Panc1 (cell line): ENCODE results near the gene PGGHG. TPM values are rescaled to one million over a fixed set of nuclear protein-coding genes. Genes with fewer than 3 reads are reported as not detected.
A peak's percentile ranks its signal among the peaks of the same experiment; 100 is the strongest.
"Not testable (repeated sequence)": the region's sequence is repeated elsewhere in the genome, so short reads cannot be mapped to it uniquely, and the experiment has no call there.

Experiments used
- ATAC-seq: fragments of 200-7000 bp; cut with Tn5 transposase; 2 replicates; pipeline ENCODE4 v1.9.1; 2020; ENCODE audit warnings: mild to moderate bottlenecking, moderate library complexity
- BruUV-seq: library from RNA; stranded (reverse); fragments of 400-500 nt; replicated peaks from 2 replicates; lab custom pipeline; 2021; lab: Mats Ljungman, UMichigan
- CTCF ChIA-PET: fragments of 300-600 bp; sonication (Branson Sonifier 250); formaldehyde crosslinking; loops from one replicate; lab custom pipeline; 2022; ENCODE audit warnings: antibody characterized with exemption; lab: Charles Lee
- POLR2A ChIA-PET: fragments of 300-600 bp; sonication (Branson Sonifier 250); formaldehyde crosslinking; loops from one replicate; lab custom pipeline; 2022; ENCODE audit warnings: antibody characterized with exemption; lab: Charles Lee
- DNase-seq: peaks from one replicate; pipeline ENCODE4 v3.0.0-alpha.2; 2010; ENCODE audit warnings: low read depth, low spot score
- H3K27ac ChIP-seq: 2 replicates; pipeline ENCODE4 v1.5.1; 2011; ENCODE audit warnings: mild to moderate bottlenecking, low read length, inconsistent platforms
- H3K27me3 ChIP-seq: fragments of 200-500 bp; sonication (Bioruptor generic); 2 replicates; pipeline ENCODE4 v1.6.0; 2014; ENCODE audit warnings: low read length, inconsistent platforms; ENCODE audit not compliant: control insufficient read depth, insufficient read depth
- H3K36me3 ChIP-seq: fragments of 200-500 bp; sonication (Bioruptor generic); 2 replicates; pipeline ENCODE4 v1.5.1; 2014; ENCODE audit warnings: inconsistent platforms, mild to moderate bottlenecking, low read length, moderate library complexity; ENCODE audit not compliant: control insufficient read depth, insufficient read depth
- H3K4me1 ChIP-seq: 2 replicates; pipeline ENCODE4 v1.5.1; 2011; ENCODE audit warnings: inconsistent platforms, mild to moderate bottlenecking, low read length, moderate library complexity; ENCODE audit not compliant: control insufficient read depth, insufficient read depth
- H3K4me3 ChIP-seq, 2 experiments: 2 replicates each; pipeline ENCODE4 v1.5.1; 2011 to 2012; ENCODE audit warnings: low read depth in 2 of 2, low read length in 2 of 2, mild to moderate bottlenecking in 2 of 2, inconsistent platforms in 1 of 2, moderate library complexity in 1 of 2
- H3K9me3 ChIP-seq: fragments of 200-500 bp; sonication (Bioruptor generic); 2 replicates; pipeline ENCODE4 v1.5.1; 2014; ENCODE audit warnings: low read depth, mild to moderate bottlenecking, inconsistent platforms, low read length, moderate library complexity; ENCODE audit not compliant: control insufficient read depth, insufficient read depth
- POLR2AphosphoS5 ChIP-seq: IDR thresholded peaks from 2 replicates; pipeline ENCODE4 v1.6.1; 2012; ENCODE audit warnings: mild to moderate bottlenecking, low read depth, low read length, moderate library complexity
- SIN3A ChIP-seq: IDR thresholded peaks from 2 replicates; pipeline ENCODE4 v1.6.1; 2012; ENCODE audit warnings: low read depth, mild to moderate bottlenecking, low read length, moderate library complexity, borderline replicate concordance; ENCODE audit not compliant: insufficient read depth
- TCF7L2 ChIP-seq: IDR thresholded peaks from 2 replicates; pipeline ENCODE4 v1.6.1; 2011; ENCODE audit warnings: mild to moderate bottlenecking, low read depth, low read length, inconsistent platforms
- in situ Hi-C: cut with HindIII; loops from 2 replicates; pipeline ENCODE4 v1.10.0; 2016; ENCODE audit warnings: low sequenced_read_pairs, low pct_unique_long_range_greater_than_20kb
- intact Hi-C: fragments of 100-400 bp; cut with micrococcal nuclease; formaldehyde crosslinking; loops from one replicate; pipeline ENCODE4 v1.10.0; 2022; ENCODE audit not compliant: unreplicated experiment
- total RNA-seq: library from RNA; stranded (reverse); gene quantifications from one replicate; pipeline ENCODE4 v1.2.1, GENCODE V29; 2021; ENCODE audit not compliant: unreplicated experiment
- TF ChIP-seq, protein P1 (sequence below), 2 experiments: IDR thresholded peaks; 2 replicates each; pipeline ENCODE4 v1.6.1; 2011 to 2012; ENCODE audit warnings: low read depth in 2 of 2, control low read depth in 1 of 2, low read length in 1 of 2, mild to moderate bottlenecking in 1 of 2, moderate library complexity in 1 of 2; ENCODE audit not compliant: insufficient read depth in 1 of 2
- TF ChIP-seq, protein P2 (sequence below): fragments of 450-650 bp; IDR thresholded peaks from 2 replicates; pipeline ENCODE4 v1.5.1; 2017; ENCODE audit warnings: mild to moderate bottlenecking

PGGHG gene
- total RNA-seq, 1 experiment from 2014 or later, result 115 TPM

DNA sequence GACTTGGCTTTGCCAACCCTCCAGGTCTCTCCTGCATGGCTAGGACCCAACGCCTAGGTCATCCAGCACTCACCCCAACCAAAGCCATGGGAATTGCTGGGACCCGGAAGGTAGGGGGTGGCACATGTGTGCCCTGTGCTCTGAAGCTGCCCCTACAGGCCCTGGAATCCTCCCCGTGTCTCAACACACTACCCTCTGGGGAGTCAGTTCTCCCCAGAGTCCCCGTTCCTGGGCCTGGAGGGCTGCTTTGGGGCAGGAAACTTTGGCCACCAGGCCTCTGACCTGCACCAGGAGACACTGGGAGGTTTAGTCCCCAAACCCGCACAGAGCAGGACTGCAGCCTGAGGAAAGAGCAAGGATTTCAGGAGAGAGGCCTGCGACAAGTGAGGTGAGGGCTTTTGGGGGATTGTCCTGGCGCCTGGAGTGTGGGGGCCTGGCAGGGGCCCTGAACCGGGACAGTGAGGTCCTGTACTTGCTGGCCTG lies 24.4 kb downstream of the PGGHG start:
- Histone ChIP-seq H3K27me3 (no peaks in the 10 kb centered on the region; the same call in 1 of the 2 replicates), H3K36me3 (no peaks in the 10 kb centered on the region), H3K4me3 (peak overlapping the region in 1 of 2 experiments; percentile 69; a peak in 2 of 4 replicates), H3K27ac (peak overlapping the region; percentile 94), H3K9me3 (no peaks in the 10 kb centered on the region), H3K4me1 (peaks cover 63% of the 10 kb centered on the region)
- in situ Hi-C loops (no loop called here), intact Hi-C loops (no loop called here)
- POLR2A ChIA-PET, result no interaction called here
- CTCF ChIA-PET, result interaction anchor here (0.9 kb wide), 1 partner anchor 42 kb away, joined by 6 read pairs; no protein-coding TSS in a partner anchor
- DNase-seq (no peak), ATAC-seq (0 out of 2 replicates have a peak, but pooled peaks have one; percentile 2)
- BruUV-seq, result no TSS peak
- TF ChIP-seq POLR2AphosphoS5, result no peak
- TF ChIP-seq TCF7L2, result no peak
- TF ChIP-seq, protein P1, sequence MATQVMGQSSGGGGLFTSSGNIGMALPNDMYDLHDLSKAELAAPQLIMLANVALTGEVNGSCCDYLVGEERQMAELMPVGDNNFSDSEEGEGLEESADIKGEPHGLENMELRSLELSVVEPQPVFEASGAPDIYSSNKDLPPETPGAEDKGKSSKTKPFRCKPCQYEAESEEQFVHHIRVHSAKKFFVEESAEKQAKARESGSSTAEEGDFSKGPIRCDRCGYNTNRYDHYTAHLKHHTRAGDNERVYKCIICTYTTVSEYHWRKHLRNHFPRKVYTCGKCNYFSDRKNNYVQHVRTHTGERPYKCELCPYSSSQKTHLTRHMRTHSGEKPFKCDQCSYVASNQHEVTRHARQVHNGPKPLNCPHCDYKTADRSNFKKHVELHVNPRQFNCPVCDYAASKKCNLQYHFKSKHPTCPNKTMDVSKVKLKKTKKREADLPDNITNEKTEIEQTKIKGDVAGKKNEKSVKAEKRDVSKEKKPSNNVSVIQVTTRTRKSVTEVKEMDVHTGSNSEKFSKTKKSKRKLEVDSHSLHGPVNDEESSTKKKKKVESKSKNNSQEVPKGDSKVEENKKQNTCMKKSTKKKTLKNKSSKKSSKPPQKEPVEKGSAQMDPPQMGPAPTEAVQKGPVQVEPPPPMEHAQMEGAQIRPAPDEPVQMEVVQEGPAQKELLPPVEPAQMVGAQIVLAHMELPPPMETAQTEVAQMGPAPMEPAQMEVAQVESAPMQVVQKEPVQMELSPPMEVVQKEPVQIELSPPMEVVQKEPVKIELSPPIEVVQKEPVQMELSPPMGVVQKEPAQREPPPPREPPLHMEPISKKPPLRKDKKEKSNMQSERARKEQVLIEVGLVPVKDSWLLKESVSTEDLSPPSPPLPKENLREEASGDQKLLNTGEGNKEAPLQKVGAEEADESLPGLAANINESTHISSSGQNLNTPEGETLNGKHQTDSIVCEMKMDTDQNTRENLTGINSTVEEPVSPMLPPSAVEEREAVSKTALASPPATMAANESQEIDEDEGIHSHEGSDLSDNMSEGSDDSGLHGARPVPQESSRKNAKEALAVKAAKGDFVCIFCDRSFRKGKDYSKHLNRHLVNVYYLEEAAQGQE (IDR thresholded peaks at IDR 0.05; ENCODE audit: insufficient read depth in 1 of 2, low read depth in 2 of 2, low read length in 1 of 2), result no peak
- TF ChIP-seq SIN3A, result no peak
- TF ChIP-seq, protein P2, sequence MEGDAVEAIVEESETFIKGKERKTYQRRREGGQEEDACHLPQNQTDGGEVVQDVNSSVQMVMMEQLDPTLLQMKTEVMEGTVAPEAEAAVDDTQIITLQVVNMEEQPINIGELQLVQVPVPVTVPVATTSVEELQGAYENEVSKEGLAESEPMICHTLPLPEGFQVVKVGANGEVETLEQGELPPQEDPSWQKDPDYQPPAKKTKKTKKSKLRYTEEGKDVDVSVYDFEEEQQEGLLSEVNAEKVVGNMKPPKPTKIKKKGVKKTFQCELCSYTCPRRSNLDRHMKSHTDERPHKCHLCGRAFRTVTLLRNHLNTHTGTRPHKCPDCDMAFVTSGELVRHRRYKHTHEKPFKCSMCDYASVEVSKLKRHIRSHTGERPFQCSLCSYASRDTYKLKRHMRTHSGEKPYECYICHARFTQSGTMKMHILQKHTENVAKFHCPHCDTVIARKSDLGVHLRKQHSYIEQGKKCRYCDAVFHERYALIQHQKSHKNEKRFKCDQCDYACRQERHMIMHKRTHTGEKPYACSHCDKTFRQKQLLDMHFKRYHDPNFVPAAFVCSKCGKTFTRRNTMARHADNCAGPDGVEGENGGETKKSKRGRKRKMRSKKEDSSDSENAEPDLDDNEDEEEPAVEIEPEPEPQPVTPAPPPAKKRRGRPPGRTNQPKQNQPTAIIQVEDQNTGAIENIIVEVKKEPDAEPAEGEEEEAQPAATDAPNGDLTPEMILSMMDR, result no peak

DNA sequence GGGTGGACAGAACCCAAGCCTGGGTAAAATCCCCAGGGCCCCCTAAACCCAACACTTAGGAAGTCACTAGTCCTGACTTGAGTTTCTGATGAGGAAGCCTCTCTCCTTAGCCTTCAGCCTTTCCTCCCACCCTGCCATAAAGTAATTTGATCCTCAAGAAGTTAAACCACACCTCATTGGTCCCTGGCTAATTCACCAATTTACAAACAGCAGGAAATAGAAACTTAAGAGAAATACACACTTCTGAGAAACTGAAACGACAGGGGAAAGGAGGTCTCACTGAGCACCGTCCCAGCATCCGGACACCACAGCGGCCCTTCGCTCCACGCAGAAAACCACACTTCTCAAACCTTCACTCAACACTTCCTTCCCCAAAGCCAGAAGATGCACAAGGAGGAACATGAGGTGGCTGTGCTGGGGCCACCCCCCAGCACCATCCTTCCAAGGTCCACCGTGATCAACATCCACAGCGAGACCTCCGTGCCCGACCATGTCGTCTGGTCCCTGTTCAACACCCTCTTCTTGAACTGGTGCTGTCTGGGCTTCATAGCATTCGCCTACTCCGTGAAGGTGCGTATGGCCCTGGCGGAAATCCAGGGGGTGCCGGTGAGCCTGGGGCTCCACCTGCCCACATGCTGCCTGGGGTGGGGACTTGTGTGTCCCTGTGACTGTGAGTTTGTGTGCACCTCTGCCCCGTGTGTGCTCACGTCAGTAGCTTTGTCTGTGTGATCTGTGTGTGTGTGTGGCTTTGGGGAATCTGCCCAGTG lies 25.0 kb downstream of the PGGHG start, which contains the start of gene IFITM1:
Gene IFITM1 (plus strand): TSS at position 254 of the 767 bp plus-strand sequence. CDS start 131 bp downstream, at position 385.
- no peaks in the 10 kb centered on the region for H3K9me3 ChIP-seq
- intact Hi-C loops (no loop called here), in situ Hi-C loops (no loop called here)
- ChIA-PET CTCF (no interaction called here), POLR2A (no interaction called here)
- no peaks in the 10 kb centered on the region; the same call in 1 of the 2 replicates for H3K27me3 ChIP-seq
- no peak for DNase-seq
- H3K27ac ChIP-seq, result peak within 1 kb of the TSS; percentile 94
- BruUV-seq, result TSS peak; percentile 96
- H3K36me3 ChIP-seq, result no peaks in the 10 kb centered on the region
- ATAC-seq, result 0 out of 2 replicates have a peak, but pooled peaks have one; percentile 1
- peak within 1 kb of the TSS; percentile 22 to 69 for H3K4me3 ChIP-seq
- H3K4me1 ChIP-seq, result peaks cover 63% of the 10 kb centered on the region
- TF ChIP-seq TCF7L2, result no peak
- TF ChIP-seq SIN3A, result no peak
- TF ChIP-seq POLR2AphosphoS5, result no peak

DNA sequence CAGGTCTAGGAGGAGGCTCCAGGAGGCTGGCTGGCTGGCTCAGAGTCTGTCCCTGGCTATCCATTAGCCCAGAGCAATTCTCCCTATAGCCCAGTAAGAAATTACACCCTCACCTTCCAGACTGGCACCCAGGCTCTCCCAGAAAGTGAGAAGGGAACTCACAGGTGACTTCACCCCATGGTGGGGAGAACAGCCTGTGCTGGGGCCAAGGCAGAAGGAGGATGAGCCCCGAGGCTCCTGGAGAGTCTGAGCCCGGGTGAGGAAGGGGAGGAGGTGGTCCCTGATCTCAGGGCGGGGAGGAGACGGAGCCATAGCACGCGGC lies 25.6 kb downstream of the PGGHG start:
- H3K27me3 ChIP-seq, DNase-seq, in situ Hi-C loops, H3K9me3 ChIP-seq, BruUV-seq, CTCF ChIA-PET, intact Hi-C loops, H3K36me3 ChIP-seq, POLR2A ChIA-PET: not testable (repeated sequence)
- ATAC-seq, result peak; percentile 13; the same call in 1 of the 2 replicates
- H3K27ac ChIP-seq, result peak overlapping the region; percentile 94
- peaks cover 58% of the 10 kb centered on the region for H3K4me1 ChIP-seq
- H3K4me3 ChIP-seq, result peak overlapping the region; percentile 22 to 69
